Gastroesophageal sphincter (tissue), 3 donors: ENCODE results near the gene PCBD1.
"Not testable (repeated sequence)": the region's sequence is repeated elsewhere in the genome, so short reads cannot be mapped to it uniquely, and the experiment has no call there.

Source experiments
- EP300 ChIP-seq: sonication (generic); formaldehyde crosslinking; IDR thresholded peaks from one replicate; pipeline ENCODE4 v1.6.1; 2017; ENCODE audit warnings: antibody characterized with exemption, mild to moderate bottlenecking
- POLR2A ChIP-seq, 2 donors: fragments of 450-650 bp; IDR thresholded peaks; one replicate each; pipeline ENCODE4 v1.6.1; 2017; ENCODE audit warnings: antibody characterized with exemption in 2 of 2, mild to moderate bottlenecking in 2 of 2, moderate library complexity in 1 of 2
- POLR2AphosphoS5 ChIP-seq: sonication (generic); formaldehyde crosslinking; IDR thresholded peaks from one replicate; pipeline ENCODE4 v1.6.1; 2017; ENCODE audit warnings: antibody characterized with exemption
- TF ChIP-seq, protein P1 (sequence below), 4 experiments: fragments of 200-600 bp in 2 of 4; fragments of 450-650 bp in 2 of 4; sonication (generic) in 1 of 4; IDR thresholded peaks; one replicate each; pipeline ENCODE4 v1.5.1; 2017 to 2019; ENCODE audit warnings: antibody characterized with exemption in 4 of 4, mild to moderate bottlenecking in 2 of 4, moderate library complexity in 2 of 4

GRCh38 chr10:70919906-70920305, 31.5 kb upstream of the PCBD1 start:
- not testable (repeated sequence) for TF ChIP-seq POLR2A (IDR thresholded peaks at IDR 0.05); EP300; POLR2AphosphoS5
- TF ChIP-seq, protein P1, sequence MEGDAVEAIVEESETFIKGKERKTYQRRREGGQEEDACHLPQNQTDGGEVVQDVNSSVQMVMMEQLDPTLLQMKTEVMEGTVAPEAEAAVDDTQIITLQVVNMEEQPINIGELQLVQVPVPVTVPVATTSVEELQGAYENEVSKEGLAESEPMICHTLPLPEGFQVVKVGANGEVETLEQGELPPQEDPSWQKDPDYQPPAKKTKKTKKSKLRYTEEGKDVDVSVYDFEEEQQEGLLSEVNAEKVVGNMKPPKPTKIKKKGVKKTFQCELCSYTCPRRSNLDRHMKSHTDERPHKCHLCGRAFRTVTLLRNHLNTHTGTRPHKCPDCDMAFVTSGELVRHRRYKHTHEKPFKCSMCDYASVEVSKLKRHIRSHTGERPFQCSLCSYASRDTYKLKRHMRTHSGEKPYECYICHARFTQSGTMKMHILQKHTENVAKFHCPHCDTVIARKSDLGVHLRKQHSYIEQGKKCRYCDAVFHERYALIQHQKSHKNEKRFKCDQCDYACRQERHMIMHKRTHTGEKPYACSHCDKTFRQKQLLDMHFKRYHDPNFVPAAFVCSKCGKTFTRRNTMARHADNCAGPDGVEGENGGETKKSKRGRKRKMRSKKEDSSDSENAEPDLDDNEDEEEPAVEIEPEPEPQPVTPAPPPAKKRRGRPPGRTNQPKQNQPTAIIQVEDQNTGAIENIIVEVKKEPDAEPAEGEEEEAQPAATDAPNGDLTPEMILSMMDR (IDR thresholded peaks at IDR 0.05): not testable (repeated sequence)
